ENCODE data around the gene GPRC5D.

DNA sequence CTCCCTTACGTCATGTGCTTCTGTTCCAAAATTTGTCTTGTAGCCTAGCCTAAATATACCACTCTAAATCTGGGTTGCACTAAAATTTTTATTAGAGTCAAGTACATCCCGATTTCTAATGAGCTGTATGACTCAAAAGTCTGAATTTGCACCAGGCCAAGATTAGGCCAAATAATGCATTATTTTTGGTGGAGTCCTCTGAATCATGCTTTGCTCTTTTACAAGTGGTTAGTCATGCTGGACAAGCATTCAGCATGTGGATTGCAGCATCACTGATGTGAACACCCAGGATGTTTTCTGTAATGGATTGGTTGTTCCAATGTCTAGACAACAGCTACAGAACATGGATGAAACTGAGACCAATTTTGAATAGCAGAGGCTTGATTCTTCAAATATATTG is 24.4 kb upstream of the GPRC5D start:
- no peak for TF ChIP-seq YY1 (IDR thresholded peaks at IDR 0.05; ENCODE audit: insufficient read depth, insufficient read length)
- no peak for TF ChIP-seq ZNF274 (IDR thresholded peaks at IDR 0.05; ENCODE audit: low read depth, low read length)
- TF ChIP-seq SUZ12 (IDR thresholded peaks at IDR 0.05; ENCODE audit: extremely low read depth, insufficient read depth, insufficient read length): no peak

Data from NT2/D1 (cell line).